ENCODE measurements around the gene STIM1.
"Not testable (repeated sequence)": the region's sequence is repeated elsewhere in the genome, so short reads cannot be mapped to it uniquely, and the experiment has no call there.

Gene STIM1

DNA sequence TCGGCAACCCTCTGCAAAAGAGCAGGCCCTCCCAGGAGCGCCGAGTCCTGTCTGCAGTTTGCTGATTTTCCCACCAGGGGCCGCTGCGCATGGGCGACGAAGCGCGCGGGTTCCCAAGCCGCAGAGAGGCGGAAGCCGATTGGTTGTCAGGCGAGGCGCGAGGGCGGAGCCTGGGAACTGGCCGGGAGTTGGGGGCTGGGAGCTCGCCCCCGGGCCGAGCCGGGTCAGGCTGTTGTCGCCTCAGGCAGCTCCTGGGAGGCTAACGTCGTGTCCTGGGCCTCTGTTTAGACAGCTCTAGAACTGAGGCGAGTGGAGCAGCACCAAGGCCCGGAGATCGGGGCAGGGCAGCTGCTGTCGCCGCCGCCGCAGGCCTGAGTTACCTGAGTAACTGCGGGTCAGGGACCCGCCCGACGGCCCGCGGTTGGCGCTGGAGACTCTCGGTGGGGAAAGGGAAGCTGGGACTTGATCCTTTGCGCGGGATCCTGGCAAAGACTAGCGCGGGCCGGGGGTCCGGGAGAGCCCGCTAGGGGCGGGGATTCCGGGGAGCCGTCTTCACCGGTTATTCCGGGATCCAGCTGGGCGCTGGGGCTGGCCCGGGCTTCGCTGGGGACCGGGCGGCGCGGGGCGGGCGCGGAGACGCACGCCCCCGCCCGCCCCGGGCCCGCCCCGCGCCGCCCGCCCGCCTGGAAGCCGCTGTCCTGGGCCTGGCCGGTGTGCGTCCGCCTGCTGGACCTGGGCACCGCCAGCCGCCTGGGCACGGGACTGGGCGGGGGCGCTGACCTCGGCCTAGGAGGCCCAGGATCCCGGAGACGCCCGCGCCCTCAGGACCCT, at the start of gene STIM1:
STIM1 (plus strand) TSS at position 688 of the 831 bp plus-strand sequence. CDS start 607 bp downstream, outside the sequence.
- TF ChIP-seq, protein P1, sequence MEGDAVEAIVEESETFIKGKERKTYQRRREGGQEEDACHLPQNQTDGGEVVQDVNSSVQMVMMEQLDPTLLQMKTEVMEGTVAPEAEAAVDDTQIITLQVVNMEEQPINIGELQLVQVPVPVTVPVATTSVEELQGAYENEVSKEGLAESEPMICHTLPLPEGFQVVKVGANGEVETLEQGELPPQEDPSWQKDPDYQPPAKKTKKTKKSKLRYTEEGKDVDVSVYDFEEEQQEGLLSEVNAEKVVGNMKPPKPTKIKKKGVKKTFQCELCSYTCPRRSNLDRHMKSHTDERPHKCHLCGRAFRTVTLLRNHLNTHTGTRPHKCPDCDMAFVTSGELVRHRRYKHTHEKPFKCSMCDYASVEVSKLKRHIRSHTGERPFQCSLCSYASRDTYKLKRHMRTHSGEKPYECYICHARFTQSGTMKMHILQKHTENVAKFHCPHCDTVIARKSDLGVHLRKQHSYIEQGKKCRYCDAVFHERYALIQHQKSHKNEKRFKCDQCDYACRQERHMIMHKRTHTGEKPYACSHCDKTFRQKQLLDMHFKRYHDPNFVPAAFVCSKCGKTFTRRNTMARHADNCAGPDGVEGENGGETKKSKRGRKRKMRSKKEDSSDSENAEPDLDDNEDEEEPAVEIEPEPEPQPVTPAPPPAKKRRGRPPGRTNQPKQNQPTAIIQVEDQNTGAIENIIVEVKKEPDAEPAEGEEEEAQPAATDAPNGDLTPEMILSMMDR (IDR thresholded peaks at IDR 0.05; ENCODE audit: insufficient read depth, low read depth, low read length, missing control alignments) = peak; percentile 87

GRCh38 chr11:3807909-3808860, 47.3 kb upstream of the STIM1 start, which contains the start of gene PGAP2:
PGAP2 (plus strand) TSS chr11:3808560; CDS start chr11:3811260, 2,700 bp downstream.
- peak within 1 kb of the TSS; percentile 76 for H3K4me3 ChIP-seq (ENCODE audit: low read depth, low read length)
- peak; percentile 62 for DNase-seq (ENCODE audit: low read depth)
- TF ChIP-seq, protein P1 (IDR thresholded peaks at IDR 0.05; ENCODE audit: insufficient read depth, low read depth, low read length, missing control alignments) = peak; percentile 70

More for the DNA sequence above, at the start of gene STIM1:
- peak within 1 kb of the TSS; percentile 80 for H3K4me3 ChIP-seq (ENCODE audit: low read depth, low read length)
- peak; percentile 98 for DNase-seq (ENCODE audit: low read depth)

DNA sequence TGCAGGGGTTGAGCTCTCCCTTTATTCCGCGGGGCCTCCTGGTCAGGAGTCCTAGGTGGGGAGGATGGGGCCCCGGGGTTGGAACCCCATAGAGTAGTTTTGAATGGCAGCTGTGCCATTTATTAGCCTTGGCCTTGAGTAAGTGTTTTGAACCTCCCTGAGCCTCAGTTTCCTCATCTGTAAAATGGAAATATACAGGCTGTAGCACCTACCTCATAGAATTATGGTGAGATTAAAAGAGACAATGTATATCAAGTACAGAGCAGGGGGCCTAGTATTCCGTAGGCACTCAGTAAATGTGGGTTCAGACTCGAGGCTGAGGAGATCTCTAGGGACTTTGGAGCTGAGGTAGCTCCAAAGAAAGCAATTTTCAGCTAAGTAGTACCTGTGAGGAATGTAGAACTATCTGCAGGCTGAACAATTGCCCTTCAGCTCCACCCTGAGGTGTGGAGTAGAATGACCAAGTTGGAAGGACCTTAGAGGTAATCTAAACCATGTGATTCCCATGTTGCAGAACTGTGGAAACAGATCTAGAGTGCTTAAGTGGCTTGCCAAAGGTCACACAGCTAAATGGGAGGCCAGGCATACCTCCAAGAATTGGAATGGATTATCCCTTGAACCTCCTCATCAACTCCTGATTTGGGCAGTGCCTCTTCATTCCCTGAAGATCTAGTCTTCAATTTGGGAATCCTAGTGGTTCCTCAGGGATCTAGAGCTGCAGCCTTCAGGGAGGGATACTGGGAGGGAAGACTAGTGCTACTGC, 46.4 kb upstream of the STIM1 start:
- DNase-seq (ENCODE audit: low read depth) = peak; percentile 82
- H3K4me3 ChIP-seq (ENCODE audit: low read depth, low read length) = peak overlapping the region; percentile 76
- TF ChIP-seq, protein P1 (IDR thresholded peaks at IDR 0.05; ENCODE audit: insufficient read depth, low read depth, low read length, missing control alignments) = peak; percentile 64

- TF ChIP-seq, protein P1 (IDR thresholded peaks at IDR 0.05; ENCODE audit: insufficient read depth, low read depth, low read length, missing control alignments) = no peak
- DNase-seq (ENCODE audit: low read depth) = no peak
- H3K4me3 ChIP-seq (ENCODE audit: low read depth, low read length) = no peak overlapping the region
These were observed 45.9 kb upstream of the STIM1 start for GRCh38 chr11:3809624-3809928.

- DNase-seq (ENCODE audit: low read depth) = no peak
- H3K4me3 ChIP-seq (ENCODE audit: low read depth, low read length) = no peak overlapping the region
- TF ChIP-seq, protein P1 (IDR thresholded peaks at IDR 0.05; ENCODE audit: insufficient read depth, low read depth, low read length, missing control alignments) = no peak
These were observed 45.0 kb upstream of the STIM1 start for GRCh38 chr11:3810446-3810845.

DNA sequence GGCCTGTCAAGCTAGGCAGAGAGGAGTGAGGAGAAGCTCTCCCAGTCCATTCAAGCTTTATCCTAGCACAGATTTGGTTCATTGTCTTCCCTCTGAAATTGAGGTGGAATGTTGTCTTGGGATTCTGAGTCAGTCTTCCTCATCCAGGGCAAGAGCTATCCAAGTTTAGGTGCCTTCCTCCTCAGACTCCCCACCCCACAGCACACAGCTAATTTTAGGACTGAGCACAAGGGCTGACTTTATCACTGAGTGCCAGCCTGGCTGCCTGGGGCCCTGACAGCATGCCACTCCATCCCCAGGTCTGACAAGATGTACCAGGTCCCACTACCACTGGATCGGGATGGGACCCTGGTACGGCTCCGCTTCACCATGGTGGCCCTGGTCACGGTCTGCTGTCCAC, 44.5 kb upstream of the STIM1 start:
- TF ChIP-seq, protein P1 (IDR thresholded peaks at IDR 0.05; ENCODE audit: insufficient read depth, low read depth, low read length, missing control alignments) = no peak
- no peak overlapping the region for H3K4me3 ChIP-seq (ENCODE audit: low read depth, low read length)
- DNase-seq (ENCODE audit: low read depth) = no peak

DNA sequence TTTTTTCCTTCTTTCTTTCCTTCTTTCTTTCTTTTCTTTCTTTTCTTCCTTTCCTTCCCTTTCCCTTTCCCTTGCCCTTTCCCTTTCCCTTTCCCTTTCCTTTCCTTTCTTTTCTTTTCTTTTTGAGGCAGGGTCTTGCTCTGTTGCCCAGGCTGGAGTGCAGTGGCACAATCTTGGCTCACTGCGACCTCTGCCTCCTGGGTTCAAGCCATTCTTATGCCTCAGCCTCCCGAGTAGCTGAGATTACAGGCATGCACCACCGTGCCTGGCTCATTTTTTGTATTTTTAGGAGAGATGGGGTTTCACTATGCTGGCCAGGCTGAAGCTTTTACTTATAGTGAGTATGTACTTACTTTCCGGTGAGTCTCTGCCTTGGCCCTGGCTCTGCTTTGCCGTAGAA, 40.6 kb upstream of the STIM1 start:
- DNase-seq (ENCODE audit: low read depth); H3K4me3 ChIP-seq (ENCODE audit: low read depth, low read length): not testable (repeated sequence)

All from GM12865 (cell line).